Activated CD4-positive, alpha-beta T cell treated with anti-CD3 and anti-CD28 coated beads for 4 hours (primary cell): ENCODE data around the gene LVRN.

Source experiments
- DNase-seq, 2 donors: peaks; one replicate each; pipeline ENCODE4 v3.0.0-alpha.2; 2020

The LVRN gene

GRCh38 chr5:115956957-115957356 is 5.3 kb upstream of the LVRN start:
- no peak for DNase-seq

GRCh38 chr5:115961381-115962238 is 665 bp upstream of the LVRN start:
- no peak for DNase-seq

GRCh38 chr5:115962565-115963402 is 509 bp downstream of the LVRN start:
- no peak for DNase-seq

GRCh38 chr5:115963566-115963965 is 1.3 kb downstream of the LVRN start:
- no peak for DNase-seq

- DNase-seq, result no peak
These were observed 6.5 kb downstream of the LVRN start for GRCh38 chr5:115968770-115969169.

- DNase-seq, result no peak
These were observed 14.8 kb downstream of the LVRN start for GRCh38 chr5:115977096-115977495.

GRCh38 chr5:115977988-115978387 is 15.7 kb downstream of the LVRN start:
- DNase-seq, result no peak

- DNase-seq, result no peak
These were observed 16.5 kb downstream of the LVRN start for GRCh38 chr5:115978779-115979178.

- DNase-seq, result no peak
These were observed 17.1 kb downstream of the LVRN start for GRCh38 chr5:115979201-115980041.

- DNase-seq, result no peak
These were observed 21.2 kb downstream of the LVRN start for GRCh38 chr5:115983519-115983918.

GRCh38 chr5:115985802-115986757 is 23.8 kb downstream of the LVRN start:
- no peak for DNase-seq

GRCh38 chr5:115988002-115988401 is 25.7 kb downstream of the LVRN start:
- no peak for DNase-seq

GRCh38 chr5:115992848-115993350 is 30.6 kb downstream of the LVRN start:
- DNase-seq, result no peak

GRCh38 chr5:115995351-115995750 is 33.1 kb downstream of the LVRN start:
- no peak for DNase-seq

- DNase-seq, result no peak
These were observed 40.0 kb downstream of the LVRN start for GRCh38 chr5:116002116-116002906.

GRCh38 chr5:116004248-116004647 is 42.0 kb downstream of the LVRN start:
- no peak for DNase-seq

- no peak for DNase-seq
These were observed 47.5 kb downstream of the LVRN start for GRCh38 chr5:116009806-116010205.

GRCh38 chr5:116011046-116011445 is 48.8 kb downstream of the LVRN start:
- no peak for DNase-seq

- DNase-seq, result no peak
These were observed 51.0 kb downstream of the LVRN start for GRCh38 chr5:116013207-116013785.

- DNase-seq, result no peak
These were observed 51.7 kb downstream of the LVRN start for GRCh38 chr5:116013936-116014335.
